GM21447 (cell line): Measurements from ENCODE around the gene MEIS3.
"Not testable (repeated sequence)": the region's sequence is repeated elsewhere in the genome, so short reads cannot be mapped to it uniquely, and the experiment has no call there.

Experiments
- ATAC-seq: cut with Tn5 transposase; IDR thresholded peaks from one replicate; pipeline ENCODE4 v1.9.1; 2021; ENCODE audit not compliant: unreplicated experiment

MEIS3 gene

DNA sequence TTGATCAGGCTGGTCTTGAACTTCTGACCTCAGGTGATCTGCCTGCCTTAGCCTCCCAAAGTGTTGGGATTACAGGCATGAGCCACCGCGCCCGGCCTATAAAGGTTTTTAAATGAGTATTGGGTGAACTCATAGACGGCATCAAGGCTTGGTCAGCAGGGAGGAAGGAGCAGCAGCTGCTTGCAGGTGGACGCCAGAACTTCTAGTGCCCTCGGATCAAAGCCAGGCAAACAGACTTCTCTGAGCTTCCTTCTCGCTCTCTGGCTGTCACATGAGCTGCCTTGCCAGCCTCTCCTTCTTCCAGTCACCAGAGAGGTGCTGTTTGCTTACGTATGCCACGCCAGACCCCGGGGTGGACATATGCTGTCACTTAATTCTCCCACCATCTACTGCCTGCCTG, 53.9 kb downstream of the MEIS3 start:
- ATAC-seq: not testable (repeated sequence)

DNA sequence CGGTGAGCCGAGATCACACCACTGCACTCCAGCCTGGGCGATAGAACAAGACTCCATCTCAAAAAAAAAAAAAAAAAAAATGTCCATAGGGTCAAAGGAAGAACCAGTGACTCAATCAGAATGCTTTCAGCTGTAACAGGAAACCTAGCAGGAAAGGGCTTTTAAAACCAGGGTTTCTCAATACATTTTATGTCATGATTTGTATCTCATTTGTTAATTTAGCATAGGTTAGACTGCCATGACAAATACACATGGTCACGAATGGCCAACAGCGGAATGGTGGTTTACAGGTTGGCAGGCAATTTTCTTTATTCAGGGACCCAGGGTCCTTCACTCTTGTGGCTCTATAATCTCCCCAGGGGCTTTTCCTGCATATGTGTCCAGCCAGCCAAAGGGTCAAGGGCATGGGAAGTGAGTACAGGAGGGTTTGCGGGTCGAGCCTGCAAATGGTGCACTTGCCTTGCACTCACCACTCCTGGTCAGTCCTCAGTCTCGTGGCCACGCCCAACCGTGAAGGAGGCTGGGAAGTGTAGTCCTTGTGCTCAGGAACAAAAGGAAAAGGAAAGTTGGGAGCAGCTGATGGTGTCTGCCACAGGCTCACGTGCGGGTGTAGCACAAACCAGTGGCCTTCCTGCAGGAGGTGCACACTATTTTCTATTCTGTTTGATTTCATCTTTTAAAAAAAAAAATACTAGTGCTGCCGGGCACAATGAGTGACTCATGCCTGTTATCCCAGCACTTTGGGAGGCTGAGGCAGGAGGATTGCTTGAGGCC, 55.4 kb downstream of the MEIS3 start:
- ATAC-seq: no peak

DNA sequence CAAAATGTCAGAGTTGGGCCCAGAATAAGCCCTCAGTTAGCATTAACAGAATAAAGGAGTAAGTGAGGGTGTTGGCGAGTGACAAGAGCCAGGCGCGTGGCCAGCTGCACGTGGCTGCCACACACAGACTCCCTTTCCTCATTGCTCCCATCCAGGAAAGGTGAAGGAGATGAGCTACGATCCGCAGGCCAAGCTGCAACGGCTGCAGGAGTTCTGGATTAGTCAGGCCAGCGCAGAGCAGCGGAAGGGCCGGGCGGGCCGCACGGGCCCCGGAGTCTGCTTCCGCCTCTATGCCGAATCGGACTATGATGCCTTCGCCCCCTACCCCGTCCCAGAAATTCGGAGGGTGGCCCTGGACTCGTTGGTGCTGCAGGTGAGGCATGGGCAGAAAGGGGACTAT, 57.0 kb downstream of the MEIS3 start:
- no peak for ATAC-seq

DNA sequence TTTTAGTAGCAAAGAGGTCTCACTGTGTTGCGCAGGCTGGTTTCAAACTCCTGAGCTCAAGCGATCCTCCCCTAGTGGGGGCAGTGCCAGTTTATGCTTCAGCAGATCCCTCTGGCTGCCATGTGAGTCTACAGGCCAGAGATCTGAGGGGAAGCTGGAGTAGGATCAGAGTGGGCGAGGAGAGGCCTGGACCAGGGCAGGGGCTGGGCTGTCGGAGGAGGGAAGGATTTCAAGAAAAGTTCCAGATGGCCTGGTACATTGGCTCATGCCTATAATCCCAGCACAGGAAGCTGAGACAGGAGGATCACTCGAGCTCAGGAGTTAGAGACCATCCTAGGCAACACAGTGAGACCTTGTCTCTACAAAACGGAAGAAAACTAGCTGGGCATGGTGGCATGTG, 60.4 kb downstream of the MEIS3 start:
- no peak for ATAC-seq

DNA sequence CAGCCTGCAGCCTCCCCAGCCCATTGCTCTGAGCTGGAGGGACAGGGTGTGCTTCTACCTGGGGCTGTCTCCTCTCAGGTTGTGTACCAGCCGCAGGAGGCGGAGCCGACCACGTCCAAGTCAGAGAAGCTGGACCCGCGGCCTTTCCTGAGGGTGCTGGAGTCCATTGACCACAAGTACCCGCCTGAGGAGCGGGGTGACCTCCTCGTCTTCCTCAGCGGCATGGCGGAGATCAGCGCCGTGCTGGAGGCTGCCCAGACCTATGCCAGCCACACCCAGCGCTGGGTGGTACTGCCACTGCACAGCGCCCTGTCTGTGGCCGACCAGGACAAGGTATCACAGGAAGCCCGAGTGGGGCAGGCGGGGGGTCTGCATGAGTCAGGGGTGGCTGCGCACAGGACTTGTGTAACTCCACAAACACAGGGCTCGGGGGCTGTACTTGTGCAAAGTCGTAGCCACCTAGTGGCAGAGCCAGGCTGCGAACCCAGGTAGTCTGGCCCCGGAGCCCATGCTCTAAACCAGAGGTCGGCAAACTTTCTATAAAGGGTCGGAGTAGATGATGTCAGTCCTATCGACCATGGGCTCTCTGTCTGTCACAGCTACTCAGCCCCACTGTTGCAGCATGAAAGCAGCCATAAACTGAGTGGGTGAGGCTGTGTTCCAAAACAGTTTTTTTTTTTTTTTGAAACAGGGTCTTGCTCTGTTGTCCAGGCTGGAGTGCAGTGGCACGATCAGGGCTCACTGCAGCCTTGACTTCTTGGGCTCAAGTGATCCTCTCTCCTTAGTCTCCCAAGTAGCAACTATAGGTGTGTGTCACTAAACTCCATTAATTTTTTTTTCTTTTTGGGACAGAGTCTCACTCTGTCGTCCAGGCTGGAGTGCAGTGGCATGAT, 61.3 kb downstream of the MEIS3 start:
- ATAC-seq: no peak

DNA sequence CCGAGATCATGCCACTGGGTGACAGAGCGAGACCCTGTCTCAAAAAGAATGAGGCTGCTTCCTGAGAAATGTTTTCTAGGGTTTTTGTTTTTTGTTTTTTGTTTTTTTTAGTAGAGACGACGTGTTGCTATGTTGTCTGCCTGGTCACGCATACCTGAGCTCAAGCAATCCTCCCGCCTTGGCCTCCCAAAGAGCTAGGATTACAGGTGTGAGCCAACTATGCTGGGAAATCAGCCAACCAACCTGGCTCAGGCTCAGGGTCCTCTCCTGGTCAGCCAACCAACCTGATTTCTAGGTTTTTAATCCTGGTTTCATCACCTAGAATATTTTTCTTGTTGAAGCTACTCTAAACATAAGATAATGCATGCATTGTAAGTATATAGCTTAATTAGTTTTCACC, 62.4 kb downstream of the MEIS3 start:
- no peak for ATAC-seq

DNA sequence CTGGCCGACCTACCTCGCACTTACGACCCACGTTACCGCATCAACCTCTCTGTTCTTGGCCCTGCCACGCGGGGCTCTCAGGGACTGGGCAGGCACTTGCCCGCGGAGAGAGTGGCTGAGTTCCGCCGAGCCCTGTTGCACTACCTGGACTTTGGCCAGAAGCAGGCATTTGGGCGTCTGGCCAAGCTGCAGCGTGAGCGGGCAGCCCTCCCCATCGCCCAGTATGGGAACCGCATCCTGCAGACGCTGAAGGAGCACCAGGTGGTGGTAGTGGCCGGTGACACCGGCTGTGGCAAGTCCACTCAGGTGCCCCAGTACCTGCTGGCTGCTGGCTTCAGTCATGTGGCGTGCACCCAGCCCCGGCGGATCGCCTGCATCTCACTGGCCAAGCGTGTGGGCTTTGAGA, 66.0 kb downstream of the MEIS3 start:
- no peak for ATAC-seq
